ENCODE data around the gene PWP1.
"Not testable (repeated sequence)": the region's sequence is repeated elsewhere in the genome, so short reads cannot be mapped to it uniquely, and the experiment has no call there.

The PWP1 gene

GRCh38 chr12:107668320-107669098, 17.1 kb upstream of the PWP1 start:
- no peak for DNase-seq

DNA sequence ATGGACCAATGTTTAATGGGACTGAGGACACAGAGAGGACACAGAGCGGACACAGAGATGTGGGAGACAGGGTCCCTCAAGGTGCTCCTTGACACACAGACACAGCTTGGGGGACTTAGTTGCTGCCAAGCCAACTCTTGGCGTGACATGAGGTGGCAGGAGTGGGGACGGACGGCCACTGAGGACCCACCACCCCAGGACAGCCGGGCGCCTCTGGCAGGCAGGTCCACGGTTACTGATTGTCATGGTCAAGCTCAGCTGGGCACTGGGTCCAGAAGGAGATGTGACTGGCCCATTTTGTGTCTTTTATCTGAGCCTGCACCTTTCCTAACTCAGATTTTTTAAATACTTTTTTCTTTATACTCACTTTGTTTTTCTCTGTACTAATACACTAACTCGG, 15.7 kb upstream of the PWP1 start:
- DNase-seq: no peak

DNA sequence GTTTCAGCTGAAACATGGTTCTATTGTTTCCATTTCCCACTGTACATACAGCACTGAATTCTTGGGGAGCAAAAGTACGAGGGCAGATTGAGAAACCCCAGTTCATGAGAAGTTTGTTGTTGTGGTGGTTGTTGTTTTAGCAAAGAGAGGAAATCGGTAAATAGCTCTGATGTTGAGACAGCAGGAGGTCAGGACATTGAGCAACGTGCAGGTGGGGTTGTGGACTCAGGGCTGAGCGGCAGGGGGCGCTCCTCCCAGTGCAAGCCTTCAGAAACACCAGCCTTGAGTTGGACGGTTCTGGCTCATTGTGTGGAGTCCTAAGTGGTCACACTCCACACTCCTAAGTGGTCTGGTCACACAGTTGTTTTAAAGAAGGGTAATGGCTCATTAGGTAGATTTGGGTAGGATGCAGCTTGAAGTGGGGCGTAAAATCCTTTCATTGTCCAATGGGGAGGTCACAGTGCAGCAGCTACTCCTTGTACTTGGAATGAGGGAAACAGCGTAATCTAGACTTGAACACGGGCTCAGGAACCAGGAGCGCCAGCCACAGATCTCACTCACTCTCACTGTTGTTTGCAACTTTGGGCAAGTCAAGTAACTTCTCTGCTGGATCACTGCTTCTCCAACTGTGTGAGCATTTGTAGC, 14.5 kb upstream of the PWP1 start:
- DNase-seq: no peak

DNA sequence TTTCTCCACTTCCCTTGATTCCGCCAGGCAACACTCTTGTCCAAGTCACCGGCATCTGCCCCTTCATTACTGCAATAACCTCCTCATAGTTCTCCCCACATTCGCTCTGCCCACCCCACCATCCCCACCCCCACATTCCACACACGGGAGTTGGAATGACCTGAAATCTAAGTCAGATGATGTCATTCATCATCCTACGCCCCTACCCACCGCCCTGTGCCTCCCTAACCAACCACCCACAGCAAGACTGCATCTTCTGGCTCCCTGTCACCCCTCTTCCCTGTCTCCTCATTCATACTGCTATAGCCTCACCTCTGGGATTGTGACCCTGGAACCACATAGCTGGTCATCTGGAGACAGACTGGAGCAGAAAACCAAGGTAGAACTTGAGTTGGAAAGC, 7.9 kb upstream of the PWP1 start:
- no peak for DNase-seq

DNA sequence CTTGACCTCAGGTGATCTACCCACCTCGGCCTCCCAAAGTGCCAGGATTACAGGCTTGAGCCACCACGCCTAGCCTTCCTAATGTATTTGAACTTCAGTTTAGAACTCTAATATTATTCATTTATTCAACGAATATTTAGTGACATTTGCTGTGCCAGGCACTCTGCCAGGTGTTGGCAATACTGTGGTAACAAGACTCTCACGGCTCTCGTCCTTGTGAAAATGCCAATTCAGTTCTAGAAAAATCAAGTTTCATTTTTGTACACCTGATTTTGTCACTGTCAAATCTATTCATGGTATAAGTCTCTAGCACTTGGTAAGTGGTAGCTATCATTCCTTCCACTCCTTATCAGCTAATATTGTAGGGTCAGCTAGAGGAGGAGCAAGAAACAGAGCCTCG, 6.3 kb upstream of the PWP1 start:
- DNase-seq: no peak

GRCh38 chr12:107681455-107681835, 4.2 kb upstream of the PWP1 start:
- no peak for DNase-seq

DNA sequence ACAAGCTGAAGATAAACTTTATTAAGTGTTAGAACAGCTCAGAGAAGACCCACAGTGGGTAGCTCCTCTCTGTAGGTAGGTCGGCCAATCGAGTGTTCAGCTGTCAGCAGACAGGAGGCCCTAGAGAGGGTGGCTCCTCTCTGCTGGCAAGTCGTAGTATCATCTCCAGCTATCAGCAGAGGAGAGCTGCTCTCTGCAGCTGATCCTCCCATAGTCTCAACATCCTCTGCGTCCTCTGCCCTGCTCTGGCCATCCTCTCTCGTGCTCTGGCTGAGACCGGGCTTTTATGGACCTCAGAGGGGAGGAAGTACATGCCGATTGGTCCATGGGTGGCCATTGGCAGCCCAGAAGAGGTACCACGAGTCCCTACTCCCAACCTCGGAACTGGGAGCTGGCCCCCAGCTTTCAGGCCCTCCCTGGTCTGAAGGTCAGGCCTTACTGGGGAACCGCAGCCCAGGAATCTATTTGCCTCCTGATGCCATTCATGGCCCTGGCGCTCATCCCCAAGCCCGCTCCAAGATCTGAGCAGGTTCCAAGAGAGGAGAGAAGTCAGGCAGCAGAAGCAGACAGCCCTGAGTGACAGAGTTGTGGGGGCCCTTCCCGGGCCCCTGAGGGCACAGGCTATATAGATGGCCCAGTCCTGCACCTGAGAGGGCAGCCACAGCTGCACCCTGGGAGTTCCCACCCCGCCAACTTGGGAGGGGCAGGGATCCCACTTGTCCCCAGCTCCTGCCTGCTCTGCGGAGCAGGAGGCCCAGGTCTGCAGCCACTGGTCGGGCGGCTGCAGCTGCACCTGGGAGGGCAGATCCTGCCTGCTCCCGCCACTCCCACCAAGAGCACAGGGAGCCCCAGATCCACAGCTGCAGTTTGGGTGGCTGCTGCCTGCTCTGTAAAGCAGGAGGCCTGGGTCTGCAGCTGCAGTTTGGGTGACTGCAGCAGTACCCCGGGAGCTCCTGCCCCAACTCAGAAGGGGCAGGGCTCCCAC, 3.5 kb upstream of the PWP1 start:
- DNase-seq: no peak

DNA sequence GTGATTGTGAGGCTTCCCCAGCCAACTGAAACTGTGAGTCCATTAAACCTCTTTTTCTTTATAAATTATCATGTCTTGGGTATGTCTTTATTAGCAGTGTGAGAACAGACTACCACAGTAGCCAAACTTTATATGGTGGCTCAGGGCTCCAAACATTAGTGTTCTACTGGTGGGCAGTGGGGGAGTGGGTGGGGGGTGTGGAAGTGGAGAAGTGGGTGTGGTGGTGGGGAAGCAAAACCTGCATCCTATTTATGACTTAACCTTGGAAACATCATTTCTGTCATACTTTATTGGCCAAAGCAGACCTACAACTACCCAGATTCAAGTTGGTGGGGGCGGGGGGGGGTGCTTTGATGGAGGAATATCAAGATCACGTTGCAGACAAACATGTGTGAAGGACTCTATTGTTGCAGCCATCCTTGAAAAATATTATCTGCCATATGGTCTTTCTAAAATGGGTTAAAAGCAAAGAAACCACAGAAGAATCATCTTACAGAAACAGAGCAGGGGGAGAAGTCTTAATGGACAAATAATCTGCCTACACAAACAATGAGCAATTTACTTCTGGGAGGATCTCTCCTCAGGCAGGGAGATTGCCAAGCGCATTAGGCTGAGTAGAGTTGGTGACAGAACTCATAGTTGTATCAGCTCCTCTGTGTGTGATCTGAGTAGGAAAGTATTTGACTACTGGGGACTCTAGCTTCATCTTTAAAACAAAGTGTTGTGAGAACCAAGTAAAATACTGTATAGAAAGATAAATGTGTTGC, 1.4 kb upstream of the PWP1 start:
- no peak for DNase-seq

GRCh38 chr12:107684990-107685359, 624 bp upstream of the PWP1 start:
- peak; percentile 75 for DNase-seq

- not testable (repeated sequence) for DNase-seq
These were observed 10.2 kb downstream of the PWP1 start for GRCh38 chr12:107695772-107696171.

- no peak for DNase-seq
These were observed 16.5 kb downstream of the PWP1 start for GRCh38 chr12:107702106-107702505.

- no peak for DNase-seq
These were observed 18.4 kb downstream of the PWP1 start for GRCh38 chr12:107704041-107704440.

DNA sequence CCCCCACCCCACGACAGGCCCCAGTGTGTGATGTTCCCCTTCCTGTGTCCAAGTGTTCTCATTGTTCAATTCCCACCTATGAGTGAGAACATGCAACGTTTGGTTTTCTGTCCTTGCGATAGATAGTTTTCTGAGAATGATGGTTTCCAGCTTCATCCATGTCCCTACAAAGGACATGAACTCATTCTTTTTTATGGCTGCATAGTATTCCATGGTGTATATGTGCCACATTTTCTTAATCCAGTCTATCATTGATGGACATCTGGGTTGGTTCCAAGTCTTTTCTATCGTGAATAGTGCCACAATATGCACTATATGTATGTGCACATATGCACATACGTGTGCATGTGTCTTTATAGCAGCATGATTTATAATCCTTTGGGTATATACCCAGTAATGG, 19.9 kb downstream of the PWP1 start:
- DNase-seq: not testable (repeated sequence)

GRCh38 chr12:107715780-107716179, 30.2 kb downstream of the PWP1 start:
- DNase-seq: no peak

DNA sequence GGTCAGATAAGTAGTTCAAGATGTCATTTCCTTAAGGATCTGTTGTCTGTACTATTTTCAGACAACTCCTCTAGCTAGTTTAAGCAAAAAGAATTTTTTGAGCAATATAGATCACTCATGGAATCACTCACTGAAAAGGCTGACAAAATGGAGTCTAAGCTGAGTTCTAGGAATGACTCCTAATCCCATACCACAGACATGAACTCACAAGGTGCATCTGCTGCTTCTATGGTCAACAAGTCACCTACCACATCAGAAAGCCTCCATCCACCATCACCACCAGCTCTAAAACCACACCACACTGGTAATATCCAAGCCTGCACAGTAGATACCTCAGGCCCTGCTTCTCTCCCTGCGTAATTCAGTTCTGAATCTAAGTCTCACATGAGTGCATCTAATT, 33.0 kb downstream of the PWP1 start:
- DNase-seq: no peak

GRCh38 chr12:107727327-107727726, 41.7 kb downstream of the PWP1 start:
- not testable (repeated sequence) for DNase-seq

DNA sequence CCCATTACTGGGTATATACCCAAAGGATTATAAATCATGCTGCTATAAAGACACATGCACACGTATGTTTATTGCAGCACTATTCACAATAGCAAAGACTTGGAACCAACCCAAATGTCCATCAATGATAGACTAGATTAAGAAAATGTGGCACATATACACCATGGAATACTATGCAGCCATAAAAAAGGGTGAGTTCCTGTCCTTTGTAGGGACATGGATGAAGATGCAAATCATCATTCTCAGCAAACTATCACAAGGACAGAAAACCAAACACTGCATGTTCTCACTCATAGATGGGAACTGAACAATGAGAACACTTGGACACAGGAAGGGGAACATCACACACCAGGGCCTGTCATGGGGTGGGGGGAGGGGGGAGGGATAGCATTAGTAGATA, 42.1 kb downstream of the PWP1 start:
- DNase-seq: not testable (repeated sequence)

GRCh38 chr12:107730618-107731341, 45.2 kb downstream of the PWP1 start:
- DNase-seq: no peak

GRCh38 chr12:107731366-107731765, 45.8 kb downstream of the PWP1 start:
- DNase-seq: no peak

- no peak for DNase-seq
These were observed 46.8 kb downstream of the PWP1 start for GRCh38 chr12:107732365-107732764.

- no peak for DNase-seq
These were observed 48.5 kb downstream of the PWP1 start for GRCh38 chr12:107734139-107734538.

DNA sequence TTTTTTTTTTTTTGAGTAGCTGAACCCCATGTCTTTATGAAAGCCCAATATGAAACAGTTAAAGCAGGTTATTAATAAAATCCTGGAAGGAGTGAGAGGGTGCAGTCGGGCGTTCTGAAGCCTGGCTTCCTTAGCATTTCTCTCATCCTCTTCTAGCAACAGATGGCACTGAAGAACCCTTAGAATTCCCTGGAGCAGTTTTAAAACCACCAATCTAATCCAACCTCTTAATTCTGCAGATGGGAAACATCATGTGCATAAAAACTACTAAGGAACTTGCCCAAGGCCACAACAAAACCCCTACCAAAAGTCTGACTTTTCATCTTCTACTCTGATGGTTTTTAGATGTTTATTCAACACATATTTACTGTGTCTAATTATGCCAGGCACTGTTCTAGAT, 50.2 kb downstream of the PWP1 start:
- DNase-seq: no peak

Data from NCI-H1417 treated with DMSO at 0.1 percent for 48 hours (cell line).